DMS153 treated with DMSO at 0.1 percent for 48 hours (cell line): ENCODE data around the gene GTF2E1.

Experiments used
- DNase-seq: peaks from one replicate; lab custom pipeline; 2025; ENCODE audit not compliant: unreplicated experiment; lab: John Stamatoyannopoulos, UW

GTF2E1 gene

GRCh38 chr3:120796976-120797375, 54.4 kb downstream of the GTF2E1 start:
- no peak for DNase-seq

GRCh38 chr3:120797857-120798256, 55.3 kb downstream of the GTF2E1 start:
- DNase-seq: peak; percentile 10

GRCh38 chr3:120798346-120798745, 55.8 kb downstream of the GTF2E1 start:
- no peak for DNase-seq

- no peak for DNase-seq
These were observed 58.1 kb downstream of the GTF2E1 start for GRCh38 chr3:120800625-120801024.

- no peak for DNase-seq
These were observed 58.9 kb downstream of the GTF2E1 start for GRCh38 chr3:120801484-120801883.

- DNase-seq: no peak
These were observed 60.4 kb downstream of the GTF2E1 start for GRCh38 chr3:120802916-120803315.

GRCh38 chr3:120816728-120817127, 74.2 kb downstream of the GTF2E1 start:
- no peak for DNase-seq

- DNase-seq: no peak
These were observed 78.2 kb downstream of the GTF2E1 start for GRCh38 chr3:120820748-120821147.

GRCh38 chr3:120821426-120821825, 78.9 kb downstream of the GTF2E1 start:
- no peak for DNase-seq

- DNase-seq: no peak
These were observed 80.6 kb downstream of the GTF2E1 start for GRCh38 chr3:120823156-120823555.

GRCh38 chr3:120824613-120825012, 82.1 kb downstream of the GTF2E1 start:
- no peak for DNase-seq

- no peak for DNase-seq
These were observed 86.3 kb downstream of the GTF2E1 start for GRCh38 chr3:120828796-120829195.

- DNase-seq: no peak
These were observed 88.5 kb downstream of the GTF2E1 start for GRCh38 chr3:120831066-120831465.
